Smooth muscle cell (in vitro differentiated cells): ENCODE measurements around the gene ATG7. TPM values are rescaled to one million over a fixed set of nuclear protein-coding genes. Genes with fewer than 3 reads are reported as not detected.

ENCODE experiments used
- DNase-seq: peaks from one replicate; lab custom pipeline; 2025; ENCODE audit not compliant: unreplicated experiment; lab: John Stamatoyannopoulos, UW
- H2AFZ ChIP-seq: fragments of 200-600 bp; sonication (generic); 2 replicates; pipeline ENCODE4 v1.6.0; 2016; ENCODE audit warnings: antibody characterized with exemption, low read depth, mild to moderate bottlenecking
- H3F3A ChIP-seq: fragments of 200-600 bp; sonication (generic); 2 replicates; pipeline ENCODE4 v1.6.0; 2017; ENCODE audit warnings: antibody characterized with exemption, low read depth
- H3K27ac ChIP-seq: fragments of 200-600 bp; sonication (generic); 2 replicates; pipeline ENCODE4 v1.5.1; 2016; ENCODE audit warnings: low read depth, mild to moderate bottlenecking
- H3K27me3 ChIP-seq: fragments of 200-600 bp; sonication (generic); 2 replicates; pipeline ENCODE4 v1.6.1; 2016; ENCODE audit warnings: low read depth, mild to moderate bottlenecking
- H3K36me3 ChIP-seq: fragments of 200-600 bp; sonication (generic); 2 replicates; pipeline ENCODE4 v1.5.1; 2016; ENCODE audit warnings: low read depth
- H3K4me1 ChIP-seq: fragments of 200-600 bp; sonication (generic); 2 replicates; pipeline ENCODE4 v1.5.1; 2016; ENCODE audit warnings: low read depth
- H3K4me2 ChIP-seq: fragments of 200-600 bp; sonication (generic); 2 replicates; pipeline ENCODE4 v1.6.0; 2016; ENCODE audit warnings: mild to moderate bottlenecking
- H3K4me3 ChIP-seq: fragments of 200-600 bp; sonication (generic); 2 replicates; pipeline ENCODE4 v1.5.1; 2016; ENCODE audit warnings: mild to moderate bottlenecking
- H3K79me2 ChIP-seq: fragments of 200-600 bp; sonication (generic); 2 replicates; pipeline ENCODE4 v1.6.0; 2016; ENCODE audit warnings: low read depth, mild to moderate bottlenecking
- H3K9ac ChIP-seq: fragments of 200-600 bp; sonication (generic); 2 replicates; pipeline ENCODE4 v1.6.0; 2016; ENCODE audit warnings: low read depth
- H3K9me3 ChIP-seq: fragments of 200-600 bp; sonication (generic); replicated peaks from 2 replicates; pipeline ENCODE4 v1.5.1; 2016; ENCODE audit warnings: low read depth
- H4K20me1 ChIP-seq: fragments of 200-600 bp; sonication (generic); 2 replicates; pipeline ENCODE4 v1.6.0; 2016; ENCODE audit warnings: low read depth
- CTCF ChIP-seq: fragments of 200-600 bp; sonication (generic); IDR thresholded peaks from 2 replicates; pipeline ENCODE4 v1.5.1; 2017; ENCODE audit warnings: borderline replicate concordance, mild to moderate bottlenecking, antibody characterized with exemption; ENCODE audit not compliant: insufficient read depth, poor library complexity, severe bottlenecking
- WGBS: methylation state at CpG from one replicate; pipeline ENCODE4 v1.1.7; 2016; ENCODE audit warnings: low lambda C conversion rate; 5-methylcytosine and 5-hydroxymethylcytosine counted together
- polyA plus RNA-seq: library from polyadenylated mRNA; unstranded; fragments of >200 nt; fragmentation: Nextera tagmentation; extraction: Ambion mirVana; gene quantifications from 2 replicates; pipeline ENCODE4 v1.2.1, GENCODE V29; 2016
- total RNA-seq: library from RNA; depleted of rRNA; stranded (reverse); fragments of >200 nt; gene quantifications from 2 replicates; pipeline ENCODE4 v1.2.3, GENCODE V29; 2014

ATG7 gene
- total and polyA plus RNA-seq, 2 experiments from 2014 or later = 19.4 to 40.3 TPM

- DNase-seq = no peak
- TF ChIP-seq CTCF = no peak
- Histone ChIP-seq H3K79me2 (no peaks in the 10 kb centered on the region), H3K4me1 (peaks cover 31% of the 10 kb centered on the region), H3K27ac (peak overlapping the region; percentile 91), H4K20me1 (no peaks in the 10 kb centered on the region), H3K4me3 (no peak overlapping the region), H2AFZ (no peak overlapping the region), H3K27me3 (no peaks in the 10 kb centered on the region), H3F3A (peaks cover 25% of the 10 kb centered on the region), H3K9ac (no peak overlapping the region), H3K9me3 (no peaks in the 10 kb centered on the region), H3K4me2 (no peak overlapping the region), H3K36me3 (no peaks in the 10 kb centered on the region)
These were observed 235.5 kb downstream of the ATG7 start for GRCh38 chr3:11507719-11508118.

DNA sequence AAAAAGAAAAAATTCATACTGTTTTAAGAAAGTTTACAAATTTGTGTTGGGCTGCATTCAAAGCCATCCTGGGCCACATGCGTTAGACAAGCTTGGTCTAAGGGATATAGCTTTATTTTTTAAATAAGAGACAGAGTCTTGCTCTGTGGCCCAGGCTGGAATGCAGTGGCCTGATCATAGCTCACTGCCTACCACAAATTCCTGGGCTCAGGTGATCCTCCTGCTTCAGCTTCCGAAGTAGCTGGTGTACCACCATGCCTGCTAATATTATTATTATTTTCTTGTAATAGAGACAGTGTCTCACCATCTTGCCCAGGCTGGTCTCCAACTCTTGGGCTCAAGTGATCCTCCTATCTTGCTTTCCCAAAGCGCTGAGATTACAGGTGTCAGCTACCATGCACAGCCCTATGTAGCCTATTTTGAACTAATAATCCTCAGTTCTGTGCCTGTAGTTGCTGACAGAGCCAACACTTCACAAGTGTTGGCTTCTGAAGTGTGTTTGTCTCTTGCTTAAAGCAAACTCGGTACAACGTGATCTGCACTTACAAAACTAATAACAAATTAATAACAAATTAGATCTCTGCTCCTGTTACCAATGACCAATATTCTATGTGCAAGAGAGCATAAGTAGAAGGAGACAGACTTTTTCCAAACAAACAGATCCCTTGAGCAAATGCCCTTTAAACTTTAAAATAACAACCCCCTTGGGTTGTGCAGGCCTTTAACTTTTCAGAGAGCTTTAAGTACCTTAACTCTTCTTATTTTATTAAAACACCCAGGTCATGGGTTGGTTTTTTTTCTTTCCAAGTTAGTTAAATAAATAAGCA lies 236.4 kb downstream of the ATG7 start:
- Histone ChIP-seq H3K4me2 (peak overlapping the region; percentile 75), H3K9ac (peak overlapping the region; percentile 46), H3K4me3 (no peak overlapping the region), H2AFZ (no peak overlapping the region), H3K4me1 (peaks cover 31% of the 10 kb centered on the region), H3K79me2 (no peaks in the 10 kb centered on the region), H3F3A (peaks cover 25% of the 10 kb centered on the region), H3K36me3 (no peaks in the 10 kb centered on the region), H3K27me3 (no peaks in the 10 kb centered on the region), H3K9me3 (no peaks in the 10 kb centered on the region), H4K20me1 (no peaks in the 10 kb centered on the region), H3K27ac (peak overlapping the region; percentile 91)
- no peak for TF ChIP-seq CTCF
- DNase-seq = no peak
- 72% methylated on average over 5 of the region's 5 CpGs for WGBS

- H3K9ac ChIP-seq = peak overlapping the region; percentile 46
- H3K4me2 ChIP-seq = peak overlapping the region; percentile 75
- 8% methylated on average over 9 of the region's 9 CpGs for WGBS
- H3K79me2 ChIP-seq = no peaks in the 10 kb centered on the region
- no peaks in the 10 kb centered on the region for H4K20me1 ChIP-seq
- no peaks in the 10 kb centered on the region for H3K36me3 ChIP-seq
- peak overlapping the region; percentile 3 for H3K4me3 ChIP-seq
- no peak overlapping the region for H2AFZ ChIP-seq
- H3K9me3 ChIP-seq = no peaks in the 10 kb centered on the region
- DNase-seq = no peak
- peaks cover 37% of the 10 kb centered on the region for H3K4me1 ChIP-seq
- no peak for TF ChIP-seq CTCF
- H3F3A ChIP-seq = peaks cover 31% of the 10 kb centered on the region
- peak overlapping the region; percentile 91 for H3K27ac ChIP-seq
- H3K27me3 ChIP-seq = no peaks in the 10 kb centered on the region
These were observed 237.2 kb downstream of the ATG7 start for GRCh38 chr3:11509173-11510000.
